Measurements from ENCODE around the gene SLC29A3. TPM values are rescaled to one million over a fixed set of nuclear protein-coding genes. Genes with fewer than 3 reads are reported as not detected.

The SLC29A3 gene
- total RNA-seq, 1 experiment from 2014 or later, result 5.2 TPM

DNA sequence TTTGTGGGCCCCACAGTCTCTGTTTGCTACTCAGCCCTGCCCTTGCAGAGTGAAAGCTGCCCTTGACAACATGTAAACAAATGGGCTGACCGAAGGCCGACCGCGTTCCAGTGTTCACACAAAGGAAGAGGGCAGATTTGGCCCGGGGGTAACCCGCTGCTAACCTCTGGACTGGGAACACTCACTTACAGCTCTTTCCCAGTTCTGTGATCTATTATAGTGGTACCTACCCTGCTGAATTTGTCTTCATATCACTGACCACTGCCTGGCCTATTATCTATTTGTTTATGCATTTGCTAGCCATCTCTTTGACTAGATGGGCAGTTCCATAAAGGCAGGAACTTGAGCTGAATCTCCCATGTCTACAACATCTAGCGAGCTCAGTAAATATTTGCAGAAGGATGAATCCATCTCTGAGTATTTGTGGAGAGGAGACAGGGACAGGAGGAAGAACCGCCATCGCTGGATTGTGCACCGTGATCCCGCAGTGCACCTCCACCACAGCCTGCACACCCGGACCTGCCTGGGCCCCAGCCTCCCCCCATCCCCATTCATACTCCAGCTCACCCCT is 15.2 kb downstream of the SLC29A3 start:
- Histone ChIP-seq H3K27me3 (ENCODE audit: control insufficient read depth, insufficient read depth, low read length) (no peaks in the 10 kb centered on the region), H3K36me3 (replicated peaks; ENCODE audit: control insufficient read depth, insufficient read depth, low read length) (no peaks in the 10 kb centered on the region), H3K4me3 (ENCODE audit: insufficient read depth, low read depth, low read length) (no peak overlapping the region)
- no peak for DNase-seq

DNA sequence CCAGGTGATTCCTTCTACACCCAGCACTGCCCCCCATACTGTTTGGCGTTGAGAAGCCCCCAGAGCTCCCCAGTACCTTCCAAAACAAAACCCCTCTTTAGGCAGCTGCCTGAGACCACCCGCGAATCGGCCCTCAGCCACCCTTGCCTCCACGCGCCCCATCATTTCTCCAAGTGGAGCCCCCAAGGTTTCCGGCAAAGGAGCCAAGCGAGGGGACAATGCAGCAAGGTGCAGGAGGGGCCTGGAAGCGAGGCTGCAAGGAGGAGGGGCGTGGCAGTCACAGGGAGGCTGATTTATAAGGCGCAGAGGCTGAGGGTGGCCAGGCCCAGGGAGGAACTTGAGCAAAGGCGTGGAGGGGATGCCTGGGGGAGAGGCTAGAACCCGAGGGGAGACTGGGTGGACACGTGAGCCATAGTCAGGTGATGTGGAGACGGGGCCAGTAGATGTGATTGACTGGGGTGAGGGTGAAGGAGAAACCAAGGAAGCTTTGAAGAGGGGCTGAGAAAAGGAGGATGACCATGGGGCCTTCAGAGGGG is 16.2 kb downstream of the SLC29A3 start:
- Histone ChIP-seq H3K4me3 (ENCODE audit: insufficient read depth, low read depth, low read length) (no peak overlapping the region), H3K27me3 (ENCODE audit: control insufficient read depth, insufficient read depth, low read length) (no peaks in the 10 kb centered on the region), H3K36me3 (replicated peaks; ENCODE audit: control insufficient read depth, insufficient read depth, low read length) (peaks cover 2% of the 10 kb centered on the region)
- no peak for DNase-seq

DNA sequence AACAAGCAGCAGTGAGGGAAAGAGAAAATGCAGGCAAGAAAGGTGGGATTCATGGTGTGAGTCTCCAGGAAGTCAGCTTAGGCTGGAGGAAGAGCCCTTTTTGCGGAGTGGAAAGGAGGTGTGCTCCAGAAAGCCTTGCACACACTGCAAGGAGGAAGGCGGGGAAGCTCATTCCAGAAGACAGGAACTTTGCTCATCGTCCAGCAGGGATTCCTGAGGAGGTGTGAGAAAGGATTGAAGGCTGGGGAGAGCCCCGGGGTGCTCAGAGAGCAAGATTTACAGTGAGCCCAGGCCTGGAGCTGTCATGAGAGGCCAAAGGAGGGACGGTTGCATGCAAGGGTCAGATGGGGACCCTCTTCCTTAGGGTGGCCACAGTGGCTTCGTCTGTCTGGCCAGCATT is 17.6 kb downstream of the SLC29A3 start:
- Histone ChIP-seq H3K4me3 (ENCODE audit: insufficient read depth, low read depth, low read length) (no peak overlapping the region), H3K36me3 (replicated peaks; ENCODE audit: control insufficient read depth, insufficient read depth, low read length) (peaks cover 2% of the 10 kb centered on the region), H3K27me3 (ENCODE audit: control insufficient read depth, insufficient read depth, low read length) (no peaks in the 10 kb centered on the region)
- peak; percentile 57 for DNase-seq

DNA sequence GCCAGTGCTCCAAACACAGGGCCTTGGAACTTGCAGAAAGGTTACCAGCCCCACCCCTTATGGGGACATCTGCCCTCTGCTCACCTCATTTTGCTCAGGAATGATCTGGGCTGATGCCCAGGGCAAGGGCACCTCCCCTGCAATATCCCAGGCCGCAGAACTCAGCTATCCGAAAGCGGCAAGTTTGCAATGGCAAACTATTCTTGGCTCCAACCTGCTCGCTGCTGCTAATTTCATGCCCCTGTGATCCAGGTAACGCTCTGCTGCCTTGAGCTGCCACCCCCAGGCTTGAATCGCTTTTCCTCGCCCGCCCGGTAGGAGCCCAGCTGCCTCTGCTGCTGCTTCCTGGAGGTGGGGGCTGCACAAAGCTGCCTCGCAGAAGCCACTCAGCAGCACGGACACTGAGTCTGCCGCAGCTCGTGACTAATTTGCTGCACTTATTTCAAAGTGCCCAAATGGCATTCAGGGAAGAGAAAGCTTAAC is 18.2 kb downstream of the SLC29A3 start:
- DNase-seq, result peak; percentile 77
- H3K4me3 ChIP-seq (ENCODE audit: insufficient read depth, low read depth, low read length), result no peak overlapping the region

DNA sequence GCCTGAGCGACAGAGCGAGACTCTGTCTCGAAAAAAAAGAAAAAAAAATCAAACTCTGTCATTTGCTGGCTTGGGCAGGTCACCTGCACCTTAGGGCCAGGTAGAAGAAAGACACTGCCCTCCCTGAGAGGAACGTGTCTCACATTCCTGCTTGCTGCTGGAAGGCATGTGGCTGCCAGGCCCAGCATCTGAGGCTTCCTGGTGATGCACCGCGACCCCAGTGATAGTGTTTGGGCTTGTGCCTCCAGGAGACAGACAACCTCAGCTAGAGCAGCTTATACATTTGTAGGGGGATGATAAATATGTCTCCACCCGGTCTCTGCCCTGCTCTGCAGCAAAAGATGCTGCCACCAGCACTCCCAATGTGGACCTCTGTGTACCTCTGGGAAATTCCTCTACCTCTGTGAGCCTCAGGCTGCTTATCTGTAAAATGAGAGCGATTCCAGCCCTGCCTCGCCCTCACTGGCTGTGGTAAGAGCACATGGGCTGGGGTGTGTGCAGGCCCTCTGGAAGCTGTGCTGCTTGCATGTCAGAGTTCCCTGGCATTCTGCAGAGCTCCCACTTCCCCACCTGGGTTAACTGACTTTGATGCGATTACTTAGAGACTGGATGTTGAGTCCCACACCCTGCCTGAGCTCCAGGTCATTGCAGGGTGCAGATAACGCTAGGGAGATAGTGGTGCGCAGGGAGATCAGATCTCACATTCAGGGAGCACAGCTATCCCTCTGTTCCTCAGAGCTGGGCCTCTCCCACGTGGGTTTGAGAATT is 19.9 kb downstream of the SLC29A3 start:
- Histone ChIP-seq H3K4me3 (ENCODE audit: insufficient read depth, low read depth, low read length) (no peak overlapping the region), H3K36me3 (replicated peaks; ENCODE audit: control insufficient read depth, insufficient read depth, low read length) (peaks cover 2% of the 10 kb centered on the region), H3K27me3 (ENCODE audit: control insufficient read depth, insufficient read depth, low read length) (no peaks in the 10 kb centered on the region)
- no peak for DNase-seq

More for the DNA sequence above, 18.2 kb downstream of the SLC29A3 start:
- peaks cover 2% of the 10 kb centered on the region for H3K36me3 ChIP-seq (replicated peaks; ENCODE audit: control insufficient read depth, insufficient read depth, low read length)
- no peaks in the 10 kb centered on the region for H3K27me3 ChIP-seq (ENCODE audit: control insufficient read depth, insufficient read depth, low read length)

DNA sequence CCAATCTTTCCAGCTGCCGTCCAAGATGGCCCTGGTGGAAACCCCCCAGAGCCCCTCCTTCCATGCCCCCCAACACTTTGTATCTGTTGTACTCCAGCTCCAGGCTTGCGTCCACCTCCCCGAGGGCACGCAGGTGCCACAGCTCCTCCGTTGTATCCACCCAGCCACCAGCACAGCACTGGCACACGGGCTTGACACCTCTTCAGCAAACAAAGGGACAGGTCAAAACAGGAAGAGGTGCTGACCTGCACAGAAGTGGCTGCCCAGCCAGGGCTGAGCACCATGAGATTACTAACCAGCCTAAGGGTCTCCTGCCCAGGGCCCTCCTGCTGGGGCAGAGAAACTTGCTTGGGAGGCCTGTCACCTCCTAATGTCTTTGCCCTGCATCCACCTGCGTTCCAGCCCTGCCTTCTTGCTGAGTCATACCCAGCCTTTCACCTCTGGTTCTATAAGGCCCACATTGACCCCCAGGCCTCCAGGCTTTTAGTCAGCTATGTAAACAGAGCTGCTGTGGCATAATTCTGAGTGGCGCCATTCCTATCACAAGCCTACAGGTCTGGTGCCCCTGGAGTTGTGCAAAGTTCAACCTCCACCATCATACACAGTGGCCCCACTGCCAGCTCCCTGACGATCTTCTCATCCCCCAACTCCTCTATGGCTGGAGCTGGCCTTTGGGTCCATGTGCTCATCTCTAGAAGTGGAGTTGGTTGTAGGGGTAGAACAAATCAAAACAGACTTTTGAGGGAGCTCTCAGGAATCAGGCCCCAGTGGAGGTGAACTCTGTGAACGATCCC is 20.9 kb downstream of the SLC29A3 start:
- DNase-seq, result no peak
- H3K36me3 ChIP-seq (replicated peaks; ENCODE audit: control insufficient read depth, insufficient read depth, low read length), result peaks cover 2% of the 10 kb centered on the region
- no peak overlapping the region for H3K4me3 ChIP-seq (ENCODE audit: insufficient read depth, low read depth, low read length)

DNA sequence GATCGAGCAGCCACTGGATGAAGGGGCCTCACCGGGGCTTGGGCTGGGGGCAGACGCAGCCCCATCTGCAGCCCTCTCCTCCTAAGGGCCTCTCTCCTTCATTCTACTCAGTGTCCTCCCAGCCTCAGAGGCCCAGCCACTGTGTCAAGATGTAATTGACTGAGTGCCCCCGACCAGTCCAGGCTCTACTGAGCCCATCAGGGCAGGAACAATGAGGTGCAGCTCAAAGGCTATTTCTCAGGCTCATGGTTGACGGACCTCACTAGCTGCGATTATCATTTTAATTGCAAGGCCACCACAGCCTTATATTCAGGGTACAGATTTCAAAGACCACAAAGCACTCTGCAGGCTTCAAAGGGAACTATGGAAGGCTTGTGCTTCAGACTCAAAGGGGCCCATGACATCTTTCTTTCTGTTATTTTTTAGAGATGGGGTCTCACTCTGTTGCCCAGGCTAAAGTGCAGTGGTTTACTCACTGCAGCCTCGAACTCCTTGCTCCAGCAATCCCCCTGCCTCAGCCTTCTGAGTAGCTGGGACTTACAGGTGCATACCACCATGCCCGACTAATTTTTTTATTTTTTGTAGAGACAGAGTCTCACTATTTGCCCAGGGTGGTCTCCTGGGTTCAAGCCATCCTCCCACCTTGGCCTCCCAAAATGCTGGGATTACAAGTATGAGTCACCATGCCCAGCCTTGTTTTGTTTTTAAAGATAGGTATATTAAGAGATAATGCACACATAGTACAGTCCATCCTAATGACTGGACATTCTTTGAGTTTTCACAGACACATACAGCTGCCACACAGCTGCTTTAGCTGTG is 23.7 kb downstream of the SLC29A3 start:
- no peak for DNase-seq
- Histone ChIP-seq H3K27me3 (ENCODE audit: control insufficient read depth, insufficient read depth, low read length) (no peaks in the 10 kb centered on the region), H3K4me3 (ENCODE audit: insufficient read depth, low read depth, low read length) (no peak overlapping the region), H3K36me3 (replicated peaks; ENCODE audit: control insufficient read depth, insufficient read depth, low read length) (peaks cover 2% of the 10 kb centered on the region)

More for the DNA sequence above, 20.9 kb downstream of the SLC29A3 start:
- H3K27me3 ChIP-seq (ENCODE audit: control insufficient read depth, insufficient read depth, low read length), result no peaks in the 10 kb centered on the region

DNA sequence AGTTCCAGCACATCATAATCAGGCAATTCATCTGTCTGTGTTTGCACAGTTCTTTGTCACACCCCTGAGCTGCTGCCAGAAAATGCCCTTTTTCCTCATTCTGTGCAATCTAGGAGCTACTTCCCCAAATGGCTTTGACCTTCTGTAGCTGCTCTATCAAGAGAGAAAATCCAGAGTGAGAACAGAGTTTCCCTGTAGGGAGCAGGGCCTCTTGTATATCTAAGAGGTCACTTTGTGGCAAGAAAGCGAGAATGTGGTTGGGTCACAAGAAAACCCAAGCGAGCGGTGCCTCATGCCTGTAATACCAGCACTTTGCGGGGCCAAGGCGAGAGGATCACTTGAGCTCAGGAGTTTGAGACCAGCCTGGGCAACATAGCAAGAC is 24.3 kb downstream of the SLC29A3 start:
- H3K36me3 ChIP-seq (replicated peaks; ENCODE audit: control insufficient read depth, insufficient read depth, low read length), result peaks cover 2% of the 10 kb centered on the region
- no peak for DNase-seq
- H3K27me3 ChIP-seq (ENCODE audit: control insufficient read depth, insufficient read depth, low read length), result no peaks in the 10 kb centered on the region
- no peak overlapping the region for H3K4me3 ChIP-seq (ENCODE audit: insufficient read depth, low read depth, low read length)

DNA sequence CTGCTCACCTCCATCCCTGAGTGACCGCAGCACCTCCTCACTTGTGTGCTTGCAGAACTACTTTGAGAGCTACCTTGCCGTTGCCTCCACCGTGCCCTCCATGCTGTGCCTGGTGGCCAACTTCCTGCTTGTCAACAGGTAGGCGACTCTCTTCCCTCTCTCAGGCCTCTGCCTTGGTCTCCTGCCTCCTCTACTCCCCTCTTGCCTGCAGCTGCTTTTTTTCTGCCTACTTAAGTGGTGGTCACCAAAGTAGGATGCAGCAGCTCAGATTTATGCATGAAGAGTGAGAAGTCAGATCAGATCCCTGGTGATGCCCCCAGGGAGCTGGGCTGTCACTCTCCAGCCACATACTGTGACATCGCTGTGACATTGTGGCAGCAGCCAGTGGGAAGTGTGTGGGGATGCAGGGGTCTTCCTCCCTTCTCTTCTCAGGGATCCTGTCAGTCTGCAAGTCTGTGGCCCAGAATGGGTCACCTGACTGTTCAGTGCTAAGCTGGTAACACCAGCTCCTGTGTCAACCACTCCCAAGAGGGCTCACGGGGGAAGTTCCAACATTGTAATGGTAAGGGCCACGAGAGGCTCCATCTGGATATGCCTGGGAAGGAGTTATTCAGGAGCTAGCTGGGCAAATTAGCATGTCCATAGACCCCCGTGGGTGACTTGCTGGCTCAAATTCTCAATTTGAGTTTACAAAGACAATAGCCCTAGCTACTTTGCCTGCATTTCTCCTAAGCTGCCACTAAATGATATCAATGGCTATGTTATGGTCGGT is 25.3 kb downstream of the SLC29A3 start:
- Histone ChIP-seq H3K27me3 (ENCODE audit: control insufficient read depth, insufficient read depth, low read length) (no peaks in the 10 kb centered on the region), H3K4me3 (ENCODE audit: insufficient read depth, low read depth, low read length) (no peak overlapping the region), H3K36me3 (replicated peaks; ENCODE audit: control insufficient read depth, insufficient read depth, low read length) (peaks cover 2% of the 10 kb centered on the region)
- DNase-seq, result peak; percentile 86

DNA sequence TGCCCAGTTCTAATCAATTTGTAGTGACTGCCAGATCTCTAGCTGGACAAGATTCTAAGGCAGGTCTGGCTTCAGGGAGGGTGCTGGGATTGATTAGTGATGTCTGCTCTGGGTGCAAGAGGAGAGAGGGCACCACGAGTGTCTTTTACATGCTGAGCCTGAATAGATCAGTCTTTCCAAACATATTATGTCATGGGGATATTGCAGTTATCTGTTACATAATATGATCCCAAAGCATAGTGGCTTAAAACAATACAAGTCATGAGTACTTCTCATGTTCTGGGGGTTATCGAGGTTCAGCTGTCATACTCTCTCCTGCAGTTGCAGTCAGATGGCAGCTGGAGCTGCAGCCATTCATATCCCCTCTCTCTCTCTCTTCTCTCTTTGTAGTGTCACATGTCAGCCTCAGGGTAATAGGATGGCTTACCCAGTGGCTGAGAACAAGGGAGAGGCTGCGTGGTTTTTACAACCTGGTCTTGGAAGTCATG is 26.0 kb downstream of the SLC29A3 start:
- Histone ChIP-seq H3K4me3 (ENCODE audit: insufficient read depth, low read depth, low read length) (no peak overlapping the region), H3K36me3 (replicated peaks; ENCODE audit: control insufficient read depth, insufficient read depth, low read length) (no peaks in the 10 kb centered on the region; the same call in 1 of the 2 replicates), H3K27me3 (ENCODE audit: control insufficient read depth, insufficient read depth, low read length) (no peaks in the 10 kb centered on the region)
- no peak for DNase-seq

DNA sequence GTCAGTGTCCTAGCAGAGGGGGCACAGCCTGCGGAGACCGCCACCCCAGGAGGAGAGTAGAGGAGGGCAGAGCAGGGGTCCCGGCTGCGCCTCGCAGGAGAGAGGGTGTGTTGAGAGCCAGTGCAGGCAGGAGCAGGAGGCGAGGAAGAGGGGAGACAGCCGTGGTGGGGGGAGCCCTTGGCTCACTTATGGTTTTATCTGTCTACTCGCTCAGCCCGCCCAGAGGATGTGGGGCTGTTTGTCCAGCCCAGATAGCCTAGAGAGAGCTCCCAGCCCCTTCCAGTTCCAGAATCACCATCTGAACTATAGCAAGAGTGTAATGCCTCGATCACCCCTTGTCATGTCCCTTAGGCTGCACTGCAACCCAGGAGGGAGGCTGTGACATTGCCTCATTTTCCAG is 26.6 kb downstream of the SLC29A3 start:
- no peaks in the 10 kb centered on the region for H3K27me3 ChIP-seq (ENCODE audit: control insufficient read depth, insufficient read depth, low read length)
- no peaks in the 10 kb centered on the region; the same call in 1 of the 2 replicates for H3K36me3 ChIP-seq (replicated peaks; ENCODE audit: control insufficient read depth, insufficient read depth, low read length)
- H3K4me3 ChIP-seq (ENCODE audit: insufficient read depth, low read depth, low read length), result no peak overlapping the region
- no peak for DNase-seq

DNA sequence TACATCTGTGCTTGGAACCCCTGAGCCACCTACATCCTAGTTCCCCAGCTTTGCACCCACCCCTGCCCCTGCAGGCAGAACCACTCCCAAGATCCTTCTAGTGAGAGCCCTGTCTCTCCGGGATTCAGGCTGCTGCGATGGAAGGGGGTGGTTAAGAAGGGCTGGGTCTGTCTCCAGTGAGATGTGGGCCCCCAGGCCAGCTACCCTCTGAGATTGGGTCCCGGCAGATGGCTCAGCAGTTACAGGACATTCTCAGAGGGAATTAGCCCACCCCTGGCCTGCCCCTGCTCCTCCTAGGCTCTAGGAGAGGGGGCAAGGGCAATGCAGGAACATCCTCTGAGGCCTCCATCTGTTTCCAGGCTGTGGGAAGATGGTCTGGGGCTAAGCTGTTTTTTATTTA is 27.7 kb downstream of the SLC29A3 start:
- H3K4me3 ChIP-seq (ENCODE audit: insufficient read depth, low read depth, low read length), result no peak overlapping the region
- DNase-seq, result no peak

More for the DNA sequence above, 27.7 kb downstream of the SLC29A3 start:
- Histone ChIP-seq H3K36me3 (replicated peaks; ENCODE audit: control insufficient read depth, insufficient read depth, low read length) (no peaks in the 10 kb centered on the region; the same call in 1 of the 2 replicates), H3K27me3 (ENCODE audit: control insufficient read depth, insufficient read depth, low read length) (no peaks in the 10 kb centered on the region)

Data from H7 (cell line).